GM18526 (cell line): Measurements from ENCODE around the gene GPX6.

ENCODE experiments used
- POLR2A ChIP-seq: IDR thresholded peaks from 3 replicates; pipeline ENCODE4 v1.6.1; 2011; ENCODE audit not compliant: insufficient read length; ENCODE audit errors: extremely low read depth

GPX6 gene

DNA sequence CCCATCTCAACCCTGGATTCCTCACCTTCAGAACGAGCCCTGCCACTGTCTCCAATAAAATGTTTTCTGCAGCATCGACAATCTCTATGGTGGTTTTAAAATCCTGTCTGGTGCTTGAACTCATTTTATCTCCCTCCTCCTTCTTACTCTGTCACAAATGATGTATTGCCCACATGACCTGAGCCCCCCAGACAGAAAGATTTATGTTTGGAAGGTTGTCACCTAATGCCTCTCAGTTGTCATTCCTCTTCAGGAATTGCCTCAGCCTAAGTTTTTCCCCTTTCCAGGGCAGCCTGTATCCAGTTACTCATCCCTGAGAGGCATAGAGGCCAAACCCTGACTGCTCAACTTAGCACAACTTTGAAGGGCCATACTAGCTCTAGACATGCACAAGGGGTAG lies 19.3 kb upstream of the GPX6 start:
- TF ChIP-seq POLR2A, result no peak

DNA sequence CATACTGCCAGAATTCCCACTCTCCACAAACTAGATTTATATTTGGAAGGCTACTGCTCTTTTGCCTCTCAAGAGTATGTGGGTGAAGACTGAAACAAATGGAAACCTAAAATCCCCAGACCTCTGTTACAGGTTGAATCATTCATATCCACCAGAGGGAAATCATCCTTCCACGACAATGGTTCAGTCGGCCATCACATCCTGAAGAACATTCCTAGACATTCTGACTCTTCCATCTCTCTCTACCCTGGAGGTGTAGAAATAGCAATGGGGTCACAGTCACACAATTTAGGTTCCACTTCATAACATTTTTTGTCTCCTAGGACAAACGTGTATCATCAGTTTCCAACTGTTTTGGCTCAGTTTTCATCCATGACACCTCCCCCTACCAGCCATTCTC lies 18.7 kb upstream of the GPX6 start:
- TF ChIP-seq POLR2A, result no peak

- no peak for TF ChIP-seq POLR2A
Observed at GRCh38 chr6:28531479-28532128, 16.0 kb upstream of the GPX6 start.

GRCh38 chr6:28530777-28531176 lies 15.2 kb upstream of the GPX6 start:
- TF ChIP-seq POLR2A, result no peak

DNA sequence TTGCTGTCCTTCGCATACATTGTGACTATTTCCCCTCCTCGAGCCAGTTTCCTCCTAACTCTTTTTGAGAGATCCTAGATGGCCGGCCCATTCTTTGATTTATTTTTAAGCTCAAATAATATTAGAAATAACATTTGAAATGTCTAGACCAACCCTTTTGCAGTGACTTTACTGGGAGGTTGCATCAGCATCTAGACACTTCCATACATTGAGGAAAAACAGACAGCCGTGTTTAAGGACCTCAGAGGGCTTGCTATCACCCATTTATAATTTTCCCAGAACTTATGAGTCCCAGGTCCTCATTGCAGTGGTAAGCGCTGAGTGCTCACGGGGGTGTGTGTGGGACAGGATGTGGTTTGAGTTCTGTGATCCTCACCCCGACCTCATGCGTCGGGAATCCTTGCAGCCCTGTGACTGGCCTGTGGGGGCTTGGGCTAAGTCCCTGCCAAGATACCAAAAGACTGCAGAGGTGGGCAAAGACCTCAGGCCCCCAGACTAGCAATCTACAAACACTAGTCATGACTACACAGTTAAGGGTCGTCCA lies 10.0 kb upstream of the GPX6 start, which contains the start of gene GPX5:
GPX5 (plus strand) TSS at position 386 of the 544 bp plus-strand sequence; CDS start at position 519, 133 bp downstream.
- no peak for TF ChIP-seq POLR2A

GRCh38 chr6:28523241-28523622 lies 7.6 kb upstream of the GPX6 start:
- no peak for TF ChIP-seq POLR2A

- no peak for TF ChIP-seq POLR2A
Observed at GRCh38 chr6:28522594-28523240, 7.1 kb upstream of the GPX6 start.

- TF ChIP-seq POLR2A, result no peak
Observed at GRCh38 chr6:28517964-28518363, 2.4 kb upstream of the GPX6 start.

GRCh38 chr6:28511628-28512300 lies 3.8 kb downstream of the GPX6 start:
- TF ChIP-seq POLR2A, result no peak

- no peak for TF ChIP-seq POLR2A
Observed at GRCh38 chr6:28506807-28507475, 8.7 kb downstream of the GPX6 start.

- no peak for TF ChIP-seq POLR2A
Observed at GRCh38 chr6:28505733-28506132, 9.9 kb downstream of the GPX6 start.

DNA sequence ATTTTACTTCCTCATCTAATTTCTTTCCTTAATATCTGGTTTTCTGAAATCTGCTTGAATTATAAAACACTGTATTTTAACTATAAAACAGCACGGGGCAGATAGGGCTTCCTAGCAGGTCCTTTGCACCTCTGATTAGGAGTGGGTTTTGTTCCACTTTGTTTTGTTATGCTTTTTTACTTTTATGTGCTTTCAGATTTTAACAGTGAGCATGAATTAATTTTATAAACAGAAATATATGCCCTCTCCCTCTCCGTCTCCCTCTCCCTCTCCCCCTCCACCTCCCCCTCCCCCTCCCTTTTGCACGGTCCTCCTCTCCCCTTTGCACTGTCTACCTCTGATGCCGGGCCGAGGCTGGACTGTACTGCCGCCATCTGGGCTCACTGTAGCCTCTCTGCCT lies 14.3 kb downstream of the GPX6 start:
- TF ChIP-seq POLR2A, result no peak

DNA sequence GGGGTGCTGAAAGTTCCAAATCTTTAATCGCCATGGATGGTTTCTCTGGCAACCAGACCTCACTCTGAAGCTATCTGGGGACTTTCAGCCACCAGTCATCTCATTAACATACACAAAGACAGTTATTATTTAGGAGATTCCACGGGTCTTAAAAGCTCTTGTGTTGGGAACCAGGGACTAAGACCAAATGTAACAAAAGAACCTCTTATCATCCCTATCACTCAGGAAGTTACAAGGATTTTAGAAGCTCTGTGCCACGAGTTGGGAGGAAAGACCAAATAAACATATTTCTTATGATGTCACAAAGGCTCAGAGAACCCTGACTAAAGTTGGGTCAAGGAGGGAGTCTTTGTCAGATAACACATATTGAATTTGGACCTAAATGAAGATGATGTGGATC lies 17.7 kb downstream of the GPX6 start:
- TF ChIP-seq POLR2A, result no peak

GRCh38 chr6:28497306-28497705 lies 18.3 kb downstream of the GPX6 start:
- TF ChIP-seq POLR2A, result no peak

DNA sequence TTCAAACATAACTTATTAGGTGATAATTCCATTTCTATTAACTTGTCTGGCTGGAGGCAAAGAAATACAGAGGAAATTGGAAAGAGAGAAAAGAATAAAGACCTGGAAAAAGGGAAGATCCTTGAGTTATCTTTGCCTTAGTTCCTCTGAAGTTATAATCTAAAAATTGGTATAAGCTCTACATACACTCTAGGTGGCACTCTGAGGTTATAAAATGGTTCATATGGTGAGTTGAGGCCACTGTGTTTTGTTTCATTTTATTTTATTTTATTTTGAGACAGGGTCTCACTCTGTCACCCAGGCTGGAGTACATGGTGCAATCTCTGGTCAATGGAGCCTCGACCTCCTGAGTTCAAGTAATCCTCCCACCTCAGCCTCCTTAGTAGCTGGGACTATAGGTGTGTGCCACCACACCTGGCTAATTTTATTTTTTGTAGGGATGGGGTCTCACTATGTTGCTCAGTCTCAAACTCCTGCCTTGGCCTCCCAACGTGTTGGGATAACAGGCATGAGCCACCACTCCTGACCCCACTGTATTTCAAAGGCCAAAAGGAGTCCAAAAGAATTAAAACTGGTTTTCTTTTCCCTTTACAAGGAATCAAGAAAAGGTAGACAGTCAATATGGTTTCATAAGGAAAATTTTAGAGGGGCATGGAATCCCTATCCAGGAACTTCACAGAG lies 19.4 kb downstream of the GPX6 start:
- no peak for TF ChIP-seq POLR2A
